Measurements from ENCODE around the gene MORC1.
A peak's percentile ranks its signal among the peaks of the same experiment; 100 is the strongest.
"Not testable (repeated sequence)": the region's sequence is repeated elsewhere in the genome, so short reads cannot be mapped to it uniquely, and the experiment has no call there.

The MORC1 gene

GRCh38 chr3:109081746-109082510 is 36.0 kb downstream of the MORC1 start:
- TF ChIP-seq CTCF (IDR thresholded peaks at IDR 0.05; ENCODE audit: unreplicated experiment in 3 of 3): peak; percentile 42 to 55 (median 43)
- H3K4me3 Mint-ChIP-seq: no peak overlapping the region
- H3K4me1 Mint-ChIP-seq: no peaks in the 10 kb centered on the region
- H3K9me3 Mint-ChIP-seq: peaks cover 23% of the 10 kb centered on the region
- H3K27ac Mint-ChIP-seq: peak overlapping the region in 1 of 3 experiments; percentile 62
- no peaks in the 10 kb centered on the region for H3K36me3 Mint-ChIP-seq (ENCODE audit: low read depth)
- H3K27me3 Mint-ChIP-seq (ENCODE audit: low read depth): no peaks in the 10 kb centered on the region

- H3K9me3 Mint-ChIP-seq: peaks cover 22% of the 10 kb centered on the region
- H3K36me3 Mint-ChIP-seq (ENCODE audit: low read depth); H3K4me3 Mint-ChIP-seq; H3K27ac Mint-ChIP-seq; H3K27me3 Mint-ChIP-seq (ENCODE audit: low read depth); H3K4me1 Mint-ChIP-seq: not testable (repeated sequence)
Measured at GRCh38 chr3:109080090-109080489, 37.8 kb downstream of the MORC1 start.

GRCh38 chr3:109073116-109073515 is 44.8 kb downstream of the MORC1 start:
- peaks cover 6% of the 10 kb centered on the region for H3K9me3 Mint-ChIP-seq
- H3K36me3 Mint-ChIP-seq (ENCODE audit: low read depth): no peaks in the 10 kb centered on the region
- H3K4me3 Mint-ChIP-seq: no peak overlapping the region
- H3K27me3 Mint-ChIP-seq (ENCODE audit: low read depth): no peaks in the 10 kb centered on the region
- peaks cover 5% of the 10 kb centered on the region for H3K4me1 Mint-ChIP-seq
- H3K27ac Mint-ChIP-seq: no peak overlapping the region
- TF ChIP-seq CTCF (IDR thresholded peaks at IDR 0.05; ENCODE audit: unreplicated experiment in 3 of 3): no peak

- H3K27ac Mint-ChIP-seq: no peak overlapping the region
Measured at GRCh38 chr3:109072194-109072593, 45.7 kb downstream of the MORC1 start.

DNA sequence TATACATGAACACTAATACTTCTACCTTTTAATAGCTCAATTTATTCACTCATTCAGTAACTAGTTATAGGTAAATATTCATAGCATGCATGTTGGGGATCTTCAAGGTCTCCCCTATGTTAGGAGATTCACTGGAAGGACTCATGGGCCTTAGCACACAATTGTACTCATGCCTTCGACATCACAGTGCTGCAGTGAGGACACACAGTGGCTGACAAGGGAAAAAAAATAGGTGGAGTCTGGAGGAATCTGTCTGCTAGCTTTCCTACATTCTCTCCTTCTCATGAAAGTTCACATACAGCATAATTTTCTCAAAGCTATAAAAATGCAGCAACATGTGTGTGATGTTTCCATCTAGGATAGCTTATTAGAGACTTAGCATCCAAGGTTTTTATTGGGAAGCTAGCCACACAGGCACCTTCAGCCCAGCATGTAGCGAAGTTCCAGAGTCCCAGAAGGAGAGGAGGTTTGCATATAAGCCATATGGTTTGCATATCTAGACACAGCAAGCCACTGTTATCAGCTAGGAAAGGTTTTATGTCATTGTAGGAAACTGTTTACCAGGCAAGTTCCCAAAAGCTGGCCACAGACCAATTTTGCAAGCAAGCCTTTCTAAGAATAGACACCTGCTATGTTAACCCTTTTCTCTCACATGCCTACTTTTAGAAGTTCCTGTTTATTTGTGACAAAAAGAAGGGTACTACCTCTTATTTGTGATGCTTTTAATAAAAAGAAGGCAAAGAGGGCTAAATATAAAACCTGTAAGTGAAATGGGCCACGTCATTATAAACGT is 46.4 kb downstream of the MORC1 start:
- Mint-ChIP-seq H3K9me3 (peaks cover 6% of the 10 kb centered on the region), H3K4me1 (peaks cover 5% of the 10 kb centered on the region), H3K27ac (peak overlapping the region in 1 of 3 experiments; percentile 37), H3K4me3 (no peak overlapping the region), H3K36me3 (ENCODE audit: low read depth) (no peaks in the 10 kb centered on the region), H3K27me3 (ENCODE audit: low read depth) (no peaks in the 10 kb centered on the region)
- peak in 1 of 3 experiments; percentile 13 for TF ChIP-seq CTCF (IDR thresholded peaks at IDR 0.05; ENCODE audit: unreplicated experiment in 3 of 3)

More at GRCh38 chr3:109072194-109072593, 45.7 kb downstream of the MORC1 start:
- Mint-ChIP-seq H3K4me3 (no peak overlapping the region), H3K4me1 (peaks cover 5% of the 10 kb centered on the region), H3K9me3 (peaks cover 6% of the 10 kb centered on the region), H3K27me3 (ENCODE audit: low read depth) (no peaks in the 10 kb centered on the region), H3K36me3 (ENCODE audit: low read depth) (no peaks in the 10 kb centered on the region)
- TF ChIP-seq CTCF (IDR thresholded peaks at IDR 0.05; ENCODE audit: unreplicated experiment in 3 of 3): no peak

DNA sequence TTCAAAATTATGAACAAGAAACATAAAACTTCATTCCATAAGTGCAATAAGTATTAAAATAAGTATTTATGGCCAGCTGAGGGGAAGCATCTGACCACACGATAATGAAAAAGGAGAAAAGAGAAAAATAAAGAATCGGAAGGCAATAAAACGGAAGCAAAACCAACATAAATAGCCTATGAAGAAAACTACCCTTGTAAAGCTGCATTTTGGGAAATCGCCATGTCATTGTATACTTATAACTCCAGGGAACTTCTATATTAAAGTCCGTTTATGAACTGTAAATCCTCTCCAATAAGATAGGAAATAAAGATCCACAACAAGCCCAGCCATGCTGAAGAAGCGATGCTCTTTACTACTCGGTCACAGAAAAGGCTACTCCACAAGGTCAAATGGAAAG is 47.7 kb downstream of the MORC1 start:
- no peak for TF ChIP-seq CTCF (IDR thresholded peaks at IDR 0.05; ENCODE audit: unreplicated experiment in 3 of 3)
- H3K4me1 Mint-ChIP-seq: peaks cover 5% of the 10 kb centered on the region
- H3K27me3 Mint-ChIP-seq (ENCODE audit: low read depth): no peaks in the 10 kb centered on the region
- H3K27ac Mint-ChIP-seq: peak overlapping the region in 1 of 3 experiments; percentile 30
- H3K9me3 Mint-ChIP-seq: peaks cover 6% of the 10 kb centered on the region
- H3K4me3 Mint-ChIP-seq: no peak overlapping the region
- no peaks in the 10 kb centered on the region for H3K36me3 Mint-ChIP-seq (ENCODE audit: low read depth)
